ENCODE data around the gene VWF.

Gene VWF

DNA sequence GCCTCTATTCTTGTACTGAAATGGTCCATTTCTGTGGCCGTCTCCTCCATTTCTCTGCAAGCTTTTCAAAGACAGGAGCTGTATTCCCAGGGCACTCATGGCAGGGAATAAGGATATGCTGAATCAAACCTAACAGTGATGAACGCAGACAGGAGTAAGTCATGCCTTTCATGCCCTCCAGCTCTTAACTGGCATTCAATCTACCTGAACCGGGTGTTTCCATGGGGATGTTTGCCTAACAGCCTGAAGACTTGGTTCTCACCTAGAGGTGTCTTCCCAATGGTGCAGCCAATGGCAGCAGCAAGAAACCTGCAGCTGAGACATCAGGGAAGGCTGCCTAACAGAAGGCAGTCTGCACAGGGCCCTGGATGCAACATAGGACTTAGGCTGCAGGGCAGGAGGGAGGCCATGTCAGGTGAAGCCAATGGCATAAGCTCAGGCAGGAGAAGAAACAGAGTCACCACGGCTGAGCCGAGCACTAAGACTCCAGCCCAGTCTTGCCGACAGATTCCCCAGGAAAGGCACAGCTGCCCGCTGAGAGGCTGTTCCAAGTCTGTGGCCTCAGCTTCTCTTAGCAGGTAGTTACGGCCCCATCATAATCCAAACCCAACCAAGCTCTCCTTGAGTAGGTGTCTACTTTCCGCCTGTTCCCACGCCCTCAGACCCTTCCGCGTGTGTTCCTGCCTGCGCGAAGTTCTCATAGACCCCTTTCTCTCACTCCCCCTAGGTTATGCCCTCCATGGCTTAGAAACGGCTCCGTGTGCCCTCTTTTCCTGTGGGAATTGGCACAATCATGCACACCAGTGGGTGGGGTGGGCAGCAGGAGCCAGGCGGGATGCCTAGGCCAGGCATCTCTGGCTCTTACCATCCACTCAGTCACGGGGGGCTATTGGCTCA lies 44.1 kb downstream of the VWF start:
- POLR2A ChIA-PET (ENCODE audit: low non-redundant PET): no interaction called here
- CTCF ChIA-PET: interaction anchor here (0.5 to 0.7 kb wide), 2 partner anchors 13 kb away, joined by 3 to 4 read pairs; no protein-coding TSS in a partner anchor
- H3K27ac ChIP-seq: no peak overlapping the region
- DNase-seq (ENCODE audit: low spot score): no peak
- TF ChIP-seq, protein P1, sequence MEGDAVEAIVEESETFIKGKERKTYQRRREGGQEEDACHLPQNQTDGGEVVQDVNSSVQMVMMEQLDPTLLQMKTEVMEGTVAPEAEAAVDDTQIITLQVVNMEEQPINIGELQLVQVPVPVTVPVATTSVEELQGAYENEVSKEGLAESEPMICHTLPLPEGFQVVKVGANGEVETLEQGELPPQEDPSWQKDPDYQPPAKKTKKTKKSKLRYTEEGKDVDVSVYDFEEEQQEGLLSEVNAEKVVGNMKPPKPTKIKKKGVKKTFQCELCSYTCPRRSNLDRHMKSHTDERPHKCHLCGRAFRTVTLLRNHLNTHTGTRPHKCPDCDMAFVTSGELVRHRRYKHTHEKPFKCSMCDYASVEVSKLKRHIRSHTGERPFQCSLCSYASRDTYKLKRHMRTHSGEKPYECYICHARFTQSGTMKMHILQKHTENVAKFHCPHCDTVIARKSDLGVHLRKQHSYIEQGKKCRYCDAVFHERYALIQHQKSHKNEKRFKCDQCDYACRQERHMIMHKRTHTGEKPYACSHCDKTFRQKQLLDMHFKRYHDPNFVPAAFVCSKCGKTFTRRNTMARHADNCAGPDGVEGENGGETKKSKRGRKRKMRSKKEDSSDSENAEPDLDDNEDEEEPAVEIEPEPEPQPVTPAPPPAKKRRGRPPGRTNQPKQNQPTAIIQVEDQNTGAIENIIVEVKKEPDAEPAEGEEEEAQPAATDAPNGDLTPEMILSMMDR (conservative IDR thresholded peaks at IDR 0.05; ENCODE audit: low read depth): no peak

- TF ChIP-seq, protein P1 (conservative IDR thresholded peaks at IDR 0.05; ENCODE audit: low read depth): no peak
- H3K27ac ChIP-seq: no peak overlapping the region; the same call in 1 of the 2 replicates
- no peak for DNase-seq (ENCODE audit: low spot score)
- ChIA-PET POLR2A (ENCODE audit: low non-redundant PET) (no interaction called here), CTCF (no interaction called here)
These were observed 45.9 kb downstream of the VWF start for GRCh38 chr12:6078398-6079096.

GRCh38 chr12:6077692-6078083 lies 46.8 kb downstream of the VWF start:
- H3K27ac ChIP-seq: no peak overlapping the region
- TF ChIP-seq, protein P1 (conservative IDR thresholded peaks at IDR 0.05; ENCODE audit: low read depth): no peak
- ChIA-PET POLR2A (ENCODE audit: low non-redundant PET) (no interaction called here), CTCF (interaction anchor here (0.6 kb wide), 1 partner anchor 71 kb away, joined by 3 read pairs; no protein-coding TSS in a partner anchor)
- no peak for DNase-seq (ENCODE audit: low spot score)

- DNase-seq (ENCODE audit: low spot score): no peak
- ChIA-PET CTCF (interaction anchor here (0.6 kb wide), 1 partner anchor 71 kb away, joined by 3 read pairs; no protein-coding TSS in a partner anchor), POLR2A (ENCODE audit: low non-redundant PET) (no interaction called here)
- no peak overlapping the region for H3K27ac ChIP-seq
- TF ChIP-seq, protein P1 (conservative IDR thresholded peaks at IDR 0.05; ENCODE audit: low read depth): no peak
These were observed 47.4 kb downstream of the VWF start for GRCh38 chr12:6076776-6077691.

- H3K27ac ChIP-seq: no peak overlapping the region
- TF ChIP-seq, protein P1 (conservative IDR thresholded peaks at IDR 0.05; ENCODE audit: low read depth): no peak
- CTCF ChIA-PET: no interaction called here
- DNase-seq (ENCODE audit: low spot score): no peak
- POLR2A ChIA-PET (ENCODE audit: low non-redundant PET): no interaction called here
These were observed 48.1 kb downstream of the VWF start for GRCh38 chr12:6076346-6076745.

All from RWPE1 (cell line).